Osteoblast (primary cell): ENCODE measurements around the gene ZNF320. TPM values are rescaled to one million over a fixed set of nuclear protein-coding genes. Genes with fewer than 3 reads are reported as not detected.
"Not testable (repeated sequence)": the region's sequence is repeated elsewhere in the genome, so short reads cannot be mapped to it uniquely, and the experiment has no call there.

Experiments
- DNase-seq: peaks from one replicate; pipeline ENCODE4 v3.0.0; 2011; ENCODE audit warnings: low spot score, mixed read lengths; ENCODE audit not compliant: insufficient read length; ENCODE audit errors: missing footprints
- H2AFZ ChIP-seq: 2 replicates; pipeline ENCODE4 v1.6.0; 2011; ENCODE audit warnings: mild to moderate bottlenecking, low read length
- H3K27ac ChIP-seq: 2 replicates; pipeline ENCODE4 v1.5.1; 2011; ENCODE audit warnings: mild to moderate bottlenecking, low read depth, low read length, moderate library complexity
- H3K27me3 ChIP-seq: 2 replicates; pipeline ENCODE4 v1.6.0; 2012; ENCODE audit warnings: mild to moderate bottlenecking, control low read depth, inconsistent platforms, low read length, moderate library complexity; ENCODE audit not compliant: insufficient read depth
- H3K36me3 ChIP-seq: 2 replicates; pipeline ENCODE4 v1.5.1; 2011; ENCODE audit warnings: mild to moderate bottlenecking, low read length, control low read depth, moderate library complexity; ENCODE audit not compliant: insufficient read depth
- H3K4me1 ChIP-seq: 2 replicates; pipeline ENCODE4 v1.5.1; 2011; ENCODE audit warnings: mild to moderate bottlenecking, low read length, control low read depth, moderate library complexity; ENCODE audit not compliant: insufficient read depth
- H3K4me2 ChIP-seq: 2 replicates; pipeline ENCODE4 v1.6.0; 2011; ENCODE audit warnings: mild to moderate bottlenecking, low read length; ENCODE audit not compliant: insufficient read depth
- H3K4me3 ChIP-seq: fragments of 200-600 bp; sonication (generic); 3 replicates; pipeline ENCODE4 v1.5.1; 2012; ENCODE audit warnings: mild to moderate bottlenecking, low read length, inconsistent platforms; ENCODE audit not compliant: insufficient read depth
- H3K79me2 ChIP-seq: 2 replicates; pipeline ENCODE4 v1.6.0; 2012; ENCODE audit warnings: mild to moderate bottlenecking, low read length, control low read depth, inconsistent platforms; ENCODE audit not compliant: insufficient read depth
- H3K9me3 ChIP-seq: 2 replicates; pipeline ENCODE4 v1.5.1; 2011; ENCODE audit warnings: low read depth, low read length, control low read depth
- H4K20me1 ChIP-seq: 2 replicates; pipeline ENCODE4 v1.6.0; 2012; ENCODE audit warnings: mild to moderate bottlenecking, low read length, control low read depth; ENCODE audit not compliant: insufficient read depth
- CTCF ChIP-seq: IDR thresholded peaks from 2 replicates; pipeline ENCODE4 v1.5.1; 2011; ENCODE audit warnings: mild to moderate bottlenecking, low read depth, low read length, moderate library complexity; ENCODE audit errors: extremely low read depth
- total RNA-seq: library from RNA; depleted of rRNA; stranded (reverse); fragments of >200 nt; gene quantifications from 2 replicates; pipeline ENCODE4 v1.2.3, GENCODE V29; 2012

The ZNF320 gene
- total RNA-seq, 1 donor: 11.2 TPM

DNA sequence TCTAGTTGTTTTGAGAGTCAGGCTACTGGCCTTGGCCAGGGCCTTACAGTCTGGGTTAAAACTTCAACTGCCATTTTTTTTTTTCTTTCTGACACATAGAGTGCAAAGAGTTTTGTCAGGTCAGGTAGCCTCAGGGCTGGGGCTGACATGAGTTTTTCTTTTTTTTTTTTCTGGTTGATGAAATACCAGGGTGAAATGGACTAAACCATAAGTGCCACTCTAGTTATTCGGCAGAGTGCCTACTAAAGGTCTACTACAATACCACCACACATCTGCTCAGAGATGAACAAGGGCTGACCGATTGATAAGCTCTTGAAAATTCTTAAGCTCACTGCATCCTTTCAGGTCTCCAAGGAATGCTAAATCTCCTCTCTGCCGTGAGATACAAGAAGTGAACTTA lies 4.4 kb upstream of the ZNF320 start:
- Histone ChIP-seq H2AFZ (no peak overlapping the region), H3K9me3 (no peaks in the 10 kb centered on the region), H3K4me2 (no peak overlapping the region), H3K27ac (no peak overlapping the region), H3K27me3 (no peaks in the 10 kb centered on the region), H3K79me2 (peaks cover 3% of the 10 kb centered on the region), H3K4me3 (no peak overlapping the region), H4K20me1 (no peaks in the 10 kb centered on the region), H3K36me3 (peaks cover 2% of the 10 kb centered on the region), H3K4me1 (peaks cover 1% of the 10 kb centered on the region)
- TF ChIP-seq CTCF: no peak
- DNase-seq: no peak

DNA sequence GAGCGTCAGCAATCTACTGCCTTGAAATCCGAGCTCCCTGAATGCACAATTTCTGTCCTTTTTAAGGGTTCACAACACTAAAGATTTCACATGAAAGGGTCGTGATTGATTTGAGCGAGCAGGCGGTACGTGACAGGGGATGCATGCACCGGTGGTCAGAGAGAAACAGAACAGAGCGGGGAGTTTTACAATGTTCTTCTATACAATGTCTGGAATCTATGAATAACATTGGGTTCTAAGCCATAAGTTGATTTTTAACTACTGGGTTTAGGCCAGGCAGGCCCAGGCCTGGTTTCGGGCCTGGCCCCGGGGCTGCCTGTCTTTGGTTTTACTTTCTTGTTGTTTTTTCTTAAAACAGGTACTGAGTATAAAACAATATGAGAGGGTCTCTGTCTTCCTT lies 1.2 kb upstream of the ZNF320 start:
- H3K9me3 ChIP-seq, H3K4me3 ChIP-seq, H3K27me3 ChIP-seq, H3K27ac ChIP-seq, H4K20me1 ChIP-seq, H3K4me2 ChIP-seq, H3K4me1 ChIP-seq, H3K36me3 ChIP-seq, DNase-seq, H2AFZ ChIP-seq: not testable (repeated sequence)
- H3K79me2 ChIP-seq: peaks cover 32% of the 10 kb centered on the region

- peak overlapping the region; percentile 95 for H3K4me2 ChIP-seq
- peaks cover 9% of the 10 kb centered on the region for H3K36me3 ChIP-seq
- H2AFZ ChIP-seq: peak overlapping the region; percentile 97
- peaks cover 36% of the 10 kb centered on the region for H3K79me2 ChIP-seq
- peak overlapping the region; percentile 99 for H3K4me3 ChIP-seq
- H3K4me1 ChIP-seq: peaks cover 7% of the 10 kb centered on the region
- TF ChIP-seq CTCF: no peak
- H3K27ac ChIP-seq: no peak overlapping the region
- H4K20me1 ChIP-seq: no peaks in the 10 kb centered on the region
- H3K27me3 ChIP-seq: no peaks in the 10 kb centered on the region
- H3K9me3 ChIP-seq: no peaks in the 10 kb centered on the region
- DNase-seq: no peak
These were observed 666 bp upstream of the ZNF320 start for GRCh38 chr19:52898101-52898500.

DNA sequence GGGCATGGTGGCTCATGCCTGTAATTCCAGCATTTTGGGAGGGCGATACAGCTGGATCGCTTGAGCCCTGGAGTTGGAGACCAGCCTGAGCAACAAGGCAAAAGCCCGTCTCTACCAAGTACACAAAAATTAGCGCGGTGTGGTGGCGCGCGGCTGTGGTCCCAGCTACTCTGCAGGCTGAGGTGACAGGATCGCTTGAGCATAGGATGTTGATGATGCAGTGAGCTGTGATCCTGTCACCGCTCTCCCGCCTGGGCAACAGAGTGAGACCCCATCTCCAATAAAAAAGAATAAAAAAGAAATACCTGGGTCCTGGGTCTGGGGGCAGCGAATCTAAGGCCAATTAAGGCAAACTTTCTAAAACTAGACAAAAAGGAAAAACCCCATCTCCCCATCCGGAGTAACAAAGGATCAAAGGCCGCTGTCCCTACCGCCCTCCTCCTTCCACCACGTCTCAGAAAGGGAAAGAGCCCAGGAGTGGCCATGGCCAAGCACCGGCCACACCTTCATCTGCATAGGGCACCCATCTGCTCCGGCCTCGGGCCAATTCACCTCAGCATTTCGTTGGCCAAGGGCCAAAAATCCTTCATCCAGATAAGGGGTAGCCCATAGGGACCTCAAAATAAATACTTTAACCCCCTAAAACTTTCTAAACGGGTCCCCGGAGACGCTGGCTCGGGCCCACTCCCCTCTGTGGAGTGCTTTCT lies 851 bp downstream of the ZNF320 start:
- peak overlapping the region; percentile 99 for H2AFZ ChIP-seq
- peaks cover 36% of the 10 kb centered on the region for H3K79me2 ChIP-seq
- H3K27me3 ChIP-seq: no peaks in the 10 kb centered on the region
- H4K20me1 ChIP-seq: no peaks in the 10 kb centered on the region
- H3K36me3 ChIP-seq: peaks cover 9% of the 10 kb centered on the region
- peak overlapping the region; percentile 95 for H3K27ac ChIP-seq
- peaks cover 7% of the 10 kb centered on the region for H3K4me1 ChIP-seq
- H3K9me3 ChIP-seq: no peaks in the 10 kb centered on the region
- no peak for TF ChIP-seq CTCF
- DNase-seq: peak; percentile 61
- peak overlapping the region; percentile 95 for H3K4me2 ChIP-seq
- H3K4me3 ChIP-seq: peak overlapping the region; percentile 99
